ENCODE data around the gene TDRD5.

GRCh38 chr1:179545321-179545720 lies 46.3 kb upstream of the TDRD5 start:
- TF ChIP-seq CTCF (IDR thresholded peaks at IDR 0.05): no peak
- no peak for TF ChIP-seq EZH2 (IDR thresholded peaks at IDR 0.05)

Data from neural progenitor cell (in vitro differentiated cells).